NCI-H2227 (cell line): ENCODE measurements around the gene TMEM240.
"Not testable (repeated sequence)": the region's sequence is repeated elsewhere in the genome, so short reads cannot be mapped to it uniquely, and the experiment has no call there.

Experiments
- DNase-seq: peaks from one replicate; lab custom pipeline; 2025; ENCODE audit not compliant: unreplicated experiment; lab: John Stamatoyannopoulos, UW

The TMEM240 gene

DNA sequence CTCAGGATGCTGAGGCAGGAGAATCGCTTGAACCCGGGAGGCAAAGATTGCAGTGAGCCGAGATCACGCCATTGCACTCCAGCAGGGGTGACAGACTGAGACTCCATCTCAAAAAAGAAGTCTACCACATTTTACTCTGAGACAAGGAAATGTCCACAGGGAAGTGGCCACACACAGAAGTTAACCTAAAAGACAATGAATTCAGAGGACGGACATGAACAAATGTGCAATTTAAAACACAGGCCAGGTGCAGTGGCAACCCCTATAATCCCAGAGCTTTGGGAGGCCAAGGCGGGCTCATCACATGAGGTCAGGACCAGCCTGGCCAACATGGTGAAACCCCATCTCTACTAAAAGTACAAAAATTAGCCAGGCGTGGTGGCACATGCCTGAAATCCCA lies 17.3 kb upstream of the TMEM240 start:
- DNase-seq: not testable (repeated sequence)

- DNase-seq: not testable (repeated sequence)
Measured at GRCh38 chr1:1556961-1557360, 16.5 kb upstream of the TMEM240 start.

DNA sequence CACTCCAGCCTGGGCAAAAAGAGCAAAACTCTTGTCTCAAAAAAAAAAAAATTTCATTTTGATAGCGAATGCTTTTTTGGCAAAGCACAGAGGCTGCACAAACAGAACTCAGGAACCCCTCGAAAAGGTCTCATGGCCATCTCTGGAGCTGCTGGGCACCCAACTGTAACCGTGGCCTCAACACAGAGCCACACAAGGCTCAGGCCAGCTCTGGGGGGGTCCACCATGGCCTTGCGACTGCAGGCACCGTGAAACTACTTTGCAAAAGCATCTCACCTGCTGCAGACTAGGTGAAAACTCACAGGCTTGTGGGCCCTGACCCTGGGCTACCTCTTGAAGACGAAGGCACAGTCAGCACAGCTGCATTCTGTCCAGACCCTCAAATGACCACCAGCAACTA lies 16.1 kb upstream of the TMEM240 start:
- no peak for DNase-seq

- peak; percentile 32 for DNase-seq
Measured at GRCh38 chr1:1554926-1555915, 14.8 kb upstream of the TMEM240 start.

DNA sequence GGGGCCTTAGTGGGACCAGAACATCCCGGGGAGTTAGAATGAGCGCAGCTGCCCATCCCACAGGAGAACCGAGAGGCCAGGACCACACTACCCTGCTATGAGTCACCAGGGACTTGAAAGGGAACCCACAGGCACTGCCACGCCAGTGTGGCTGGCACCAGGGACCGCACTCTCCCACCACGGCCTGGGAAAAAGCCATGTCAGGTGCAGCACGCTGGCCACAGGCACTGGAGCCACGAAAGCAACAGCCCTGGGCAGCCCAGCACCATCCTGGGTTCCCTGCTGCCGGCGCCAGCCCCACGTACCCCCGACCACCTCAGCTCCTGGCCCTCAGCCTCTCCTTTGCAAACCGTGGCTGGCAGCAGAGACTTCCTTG lies 14.1 kb upstream of the TMEM240 start:
- DNase-seq: no peak

GRCh38 chr1:1553821-1554494 lies 13.5 kb upstream of the TMEM240 start:
- DNase-seq: no peak

GRCh38 chr1:1552263-1552639 lies 11.8 kb upstream of the TMEM240 start:
- no peak for DNase-seq

GRCh38 chr1:1551524-1552262 lies 11.3 kb upstream of the TMEM240 start:
- no peak for DNase-seq

GRCh38 chr1:1550591-1551432 lies 10.4 kb upstream of the TMEM240 start:
- DNase-seq: peak; percentile 41

- no peak for DNase-seq
Measured at GRCh38 chr1:1550087-1550486, 9.7 kb upstream of the TMEM240 start.

DNA sequence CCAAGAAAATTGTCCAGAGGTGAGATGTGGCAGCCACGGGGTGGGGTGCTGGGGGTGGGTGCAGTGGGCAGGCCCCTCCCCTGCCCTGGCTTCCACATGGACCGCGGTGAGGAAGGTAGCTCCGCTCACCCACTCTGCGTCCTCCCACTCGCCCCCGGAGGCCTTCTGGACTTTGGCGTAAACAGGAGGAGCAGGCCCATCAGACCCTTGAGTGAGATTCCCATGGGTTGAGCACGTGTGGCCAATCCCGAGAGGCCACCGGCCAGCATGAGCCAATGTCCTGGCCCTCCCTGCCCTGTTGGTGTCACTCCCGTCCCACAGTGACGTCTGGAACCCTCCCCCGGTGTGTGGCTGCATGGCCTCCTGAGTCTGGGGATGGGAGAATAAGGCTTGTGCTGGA lies 8.2 kb upstream of the TMEM240 start:
- no peak for DNase-seq

DNA sequence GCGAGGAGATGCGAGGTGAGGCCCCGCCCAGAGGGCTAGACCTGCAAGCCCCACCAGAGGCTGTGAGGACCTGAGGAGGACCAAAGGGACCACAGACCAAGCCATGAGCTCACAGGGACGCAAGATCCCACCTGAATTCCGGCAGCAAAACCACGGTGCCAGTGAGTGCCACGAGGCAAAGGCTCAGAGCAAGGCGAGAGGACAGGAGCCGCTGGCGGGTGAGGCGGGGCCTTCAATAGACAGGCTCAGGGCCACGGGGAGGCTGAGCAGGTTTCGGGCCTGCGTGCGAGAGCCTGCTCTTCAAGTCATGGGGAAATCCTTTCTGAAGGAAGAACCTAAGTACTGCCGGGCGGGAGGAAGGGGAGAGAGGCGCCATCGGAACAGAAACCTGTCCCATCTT lies 7.1 kb upstream of the TMEM240 start:
- no peak for DNase-seq

DNA sequence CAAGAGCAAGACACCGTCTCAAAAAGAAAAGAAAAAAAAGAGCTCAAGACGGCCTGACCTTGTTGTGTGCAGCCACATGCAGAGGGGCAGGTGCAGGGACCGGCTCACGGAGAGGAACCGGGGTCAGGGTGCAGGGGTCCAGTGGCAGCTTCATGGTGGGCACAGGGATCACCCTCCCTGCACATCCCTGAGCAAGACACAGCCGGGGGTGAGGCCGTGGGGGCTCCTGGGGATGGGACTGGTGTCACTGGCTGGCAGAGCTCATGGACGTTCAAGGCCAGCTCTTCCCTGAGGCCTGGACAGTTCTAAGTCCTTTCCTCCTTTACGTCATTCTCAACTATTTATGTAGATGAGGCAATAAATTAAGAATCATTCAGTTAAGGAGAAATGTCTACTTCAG lies 6.6 kb upstream of the TMEM240 start:
- DNase-seq: no peak

- DNase-seq: no peak
Measured at GRCh38 chr1:1545946-1546737, 5.7 kb upstream of the TMEM240 start.

DNA sequence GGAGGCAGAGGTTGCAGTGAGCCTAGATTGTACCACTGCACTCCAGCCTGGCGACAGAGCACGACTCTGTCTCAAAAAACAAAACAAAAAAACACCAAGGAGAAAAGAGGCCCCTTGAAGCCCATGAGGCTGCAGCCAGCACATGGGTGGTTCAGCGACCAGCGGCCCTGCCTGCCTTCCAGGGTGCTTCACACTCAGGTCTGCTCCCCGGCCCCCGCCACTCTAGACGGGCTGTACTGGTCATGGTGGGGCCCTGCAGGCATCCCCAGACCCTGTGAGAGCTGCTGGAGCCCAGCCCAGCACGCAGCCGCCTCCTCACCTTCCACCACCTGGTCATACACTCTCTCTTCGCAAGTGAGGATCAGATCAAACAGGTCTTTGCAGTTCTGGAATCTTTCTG lies 4.1 kb upstream of the TMEM240 start:
- no peak for DNase-seq

GRCh38 chr1:1543706-1544099 lies 3.3 kb upstream of the TMEM240 start:
- DNase-seq: no peak

GRCh38 chr1:1542766-1543705 lies 2.6 kb upstream of the TMEM240 start:
- no peak for DNase-seq

DNA sequence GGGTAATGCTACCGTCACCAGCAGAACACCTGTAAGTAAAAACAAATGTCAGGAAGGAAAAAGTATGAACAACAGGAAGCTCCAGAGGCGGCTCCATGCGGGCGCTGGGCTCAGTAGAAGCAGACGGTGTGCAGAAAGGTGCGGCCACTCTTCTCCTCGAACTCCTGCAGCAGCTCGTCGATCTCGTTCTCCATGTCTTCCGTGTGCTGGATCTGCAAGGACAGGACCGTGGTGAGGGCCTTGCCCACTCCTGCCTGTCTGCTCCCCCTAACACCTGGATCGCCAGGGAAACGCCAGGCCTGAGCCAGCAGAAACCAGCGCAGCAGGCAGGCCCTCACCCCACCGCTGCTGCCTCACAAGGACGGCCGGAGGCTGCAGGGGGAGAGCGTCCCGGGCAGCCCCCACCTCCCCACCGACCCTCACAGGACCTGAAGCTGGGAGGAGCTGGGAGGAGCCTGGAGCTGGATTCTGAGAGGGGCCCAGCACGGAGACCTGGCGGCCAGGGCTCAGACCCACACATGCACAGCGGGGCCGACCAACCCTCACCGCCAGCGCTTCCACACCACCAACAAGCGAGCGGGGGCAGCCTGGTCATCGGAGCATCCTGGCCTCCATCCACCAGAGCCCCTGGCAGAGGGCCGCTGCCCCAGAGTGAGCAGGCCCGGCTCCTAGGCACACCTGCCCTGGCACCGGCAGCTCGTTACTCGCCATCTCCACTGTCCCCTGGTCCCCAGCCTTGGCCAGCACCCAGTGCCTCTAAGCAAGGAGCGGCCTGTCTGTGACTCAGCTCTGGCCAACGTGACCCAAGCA lies 1.7 kb upstream of the TMEM240 start:
- DNase-seq: no peak
